Measurements from ENCODE around the gene SULT4A1.

SULT4A1 gene

GRCh38 chr22:43827003-43827735 is 35.1 kb downstream of the SULT4A1 start:
- DNase-seq, result no peak

GRCh38 chr22:43826142-43827002 is 35.9 kb downstream of the SULT4A1 start:
- peak; percentile 83 for DNase-seq

- DNase-seq, result peak; percentile 8
Measured at GRCh38 chr22:43825651-43826050, 36.7 kb downstream of the SULT4A1 start.

- DNase-seq, result peak; percentile 42
Measured at GRCh38 chr22:43824724-43825420, 37.4 kb downstream of the SULT4A1 start.

GRCh38 chr22:43823911-43824665 is 38.2 kb downstream of the SULT4A1 start:
- DNase-seq, result peak; percentile 17

- DNase-seq, result peak; percentile 67
Measured at GRCh38 chr22:43823353-43823908, 38.9 kb downstream of the SULT4A1 start.

GRCh38 chr22:43821606-43822425 is 40.5 kb downstream of the SULT4A1 start:
- DNase-seq, result peak; percentile 43

GRCh38 chr22:43820651-43821305 is 41.5 kb downstream of the SULT4A1 start:
- DNase-seq, result peak; percentile 36

GRCh38 chr22:43819931-43820640 is 42.2 kb downstream of the SULT4A1 start:
- peak; percentile 35 for DNase-seq

GRCh38 chr22:43819421-43819921 is 42.8 kb downstream of the SULT4A1 start:
- peak; percentile 32 for DNase-seq

GRCh38 chr22:43818981-43819380 is 43.3 kb downstream of the SULT4A1 start:
- DNase-seq, result peak; percentile 15

GRCh38 chr22:43817402-43817801 is 44.9 kb downstream of the SULT4A1 start:
- peak; percentile 10 for DNase-seq

GRCh38 chr22:43814264-43814663 is 48.0 kb downstream of the SULT4A1 start:
- DNase-seq, result peak; percentile 4

GRCh38 chr22:43812890-43813289 is 49.4 kb downstream of the SULT4A1 start:
- DNase-seq, result peak; percentile 35

GRCh38 chr22:43812149-43812842 is 50.0 kb downstream of the SULT4A1 start, which contains the start of gene EFCAB6:
TSS of gene EFCAB6 (minus strand) at chr22:43812305. CDS start at chr22:43782318, 29,987 bp downstream.
- peak; percentile 95 for DNase-seq

- DNase-seq, result no peak
Measured at GRCh38 chr22:43811777-43812148, 50.5 kb downstream of the SULT4A1 start.

GRCh38 chr22:43802897-43803495 is 59.3 kb downstream of the SULT4A1 start:
- DNase-seq, result peak; percentile 4

GRCh38 chr22:43800970-43801369 is 61.3 kb downstream of the SULT4A1 start:
- no peak for DNase-seq

GRCh38 chr22:43798492-43798891 is 63.8 kb downstream of the SULT4A1 start:
- no peak for DNase-seq

Data from islet precursor cell (in vitro differentiated cells).